IMR-90 (cell line): Measurements from ENCODE around the gene IL17RE. TPM values are rescaled to one million over a fixed set of nuclear protein-coding genes. Genes with fewer than 3 reads are reported as not detected.

Experiments
- ATAC-seq: fragments of 200-7000 bp; cut with Tn5 transposase; 2 replicates; pipeline ENCODE4 v1.9.1; 2020; ENCODE audit warnings: low read depth, mild to moderate bottlenecking, moderate library complexity
- BruUV-seq: library from RNA; stranded (reverse); fragments of 400-500 nt; replicated peaks from 2 replicates; lab custom pipeline; 2021; lab: Mats Ljungman, UMichigan
- CTCF ChIA-PET: fragments of 300-600 bp; formaldehyde crosslinking; extraction: SDS; loops from one replicate; lab custom pipeline; 2021; ENCODE audit warnings: antibody characterized with exemption; lab: Yijun Ruan, JAX
- POLR2A ChIA-PET: fragments of 300-600 bp; sonication (Branson Sonifier 250); formaldehyde crosslinking; loops from one replicate; lab custom pipeline; 2022; ENCODE audit warnings: antibody characterized with exemption; ENCODE audit not compliant: unreplicated experiment; lab: Charles Lee
- DNase-seq: peaks from one replicate; pipeline ENCODE4 v3.0.0; 2013
- H2AFZ ChIP-seq: replicated peaks from 2 replicates; pipeline ENCODE3; 2013; ENCODE audit warnings: low read length, mild to moderate bottlenecking; ENCODE audit not compliant: poor library complexity
- H2AK5ac ChIP-seq: 2 replicates; pipeline ENCODE4 v1.6.1; 2013; ENCODE audit warnings: low read depth, low read length, inconsistent platforms
- H2AK9ac ChIP-seq: replicated peaks from 2 replicates; pipeline ENCODE3; 2013; ENCODE audit warnings: mild to moderate bottlenecking, low read depth, low read length, moderate library complexity; ENCODE audit not compliant: poor library complexity
- H2BK120ac ChIP-seq: 2 replicates; pipeline ENCODE4 v1.6.1; 2013; ENCODE audit warnings: low read depth, low read length, inconsistent platforms
- H2BK15ac ChIP-seq: 3 replicates; pipeline ENCODE4 v1.6.1; 2013; ENCODE audit warnings: low read depth, low read length, inconsistent platforms
- H2BK20ac ChIP-seq: 2 replicates; pipeline ENCODE4 v1.6.1; 2013; ENCODE audit warnings: low read depth, mild to moderate bottlenecking, inconsistent platforms, low read length, moderate library complexity
- H2BK5ac ChIP-seq: 2 replicates; pipeline ENCODE4 v1.6.1; 2013; ENCODE audit warnings: mild to moderate bottlenecking, low read depth, low read length, inconsistent platforms; ENCODE audit not compliant: poor library complexity, severe bottlenecking
- H3K14ac ChIP-seq: replicated peaks from 2 replicates; pipeline ENCODE4 v1.6.1; 2013; ENCODE audit warnings: low read depth, low read length, inconsistent platforms
- H3K18ac ChIP-seq: 2 replicates; pipeline ENCODE4 v1.6.1; 2013; ENCODE audit warnings: low read depth, low read length, control low read depth
- H3K23ac ChIP-seq: 2 replicates; pipeline ENCODE4 v1.6.1; 2013; ENCODE audit warnings: low read depth, low read length, inconsistent platforms
- H3K27ac ChIP-seq: 2 replicates; pipeline ENCODE4 v1.5.1; 2013; ENCODE audit warnings: mild to moderate bottlenecking, control low read depth, low read length; ENCODE audit not compliant: insufficient read depth
- H3K27me3 ChIP-seq: 2 replicates; pipeline ENCODE4 v1.6.1; 2013; ENCODE audit warnings: low read length; ENCODE audit not compliant: control insufficient read depth, insufficient read depth
- H3K36me3 ChIP-seq: 2 replicates; pipeline ENCODE4 v1.6.1; 2013; ENCODE audit warnings: low read length, mixed read lengths; ENCODE audit not compliant: control insufficient read depth, insufficient read depth
- H3K4ac ChIP-seq: 2 replicates; pipeline ENCODE4 v1.6.1; 2013; ENCODE audit warnings: low read depth, low read length, inconsistent platforms
- H3K4me1 ChIP-seq: 2 replicates; pipeline ENCODE4 v1.6.1; 2013; ENCODE audit warnings: low read length, mixed read lengths; ENCODE audit not compliant: control insufficient read depth, insufficient read depth
- H3K4me2 ChIP-seq: 2 replicates; pipeline ENCODE4 v1.6.1; 2013; ENCODE audit warnings: low read depth, mild to moderate bottlenecking, control low read depth, low read length, moderate library complexity
- H3K4me3 ChIP-seq: 2 replicates; pipeline ENCODE4 v1.5.1; 2013; ENCODE audit warnings: low read depth, mild to moderate bottlenecking, control low read depth, low read length, moderate library complexity; ENCODE audit not compliant: insufficient read depth
- H3K56ac ChIP-seq: 2 replicates; pipeline ENCODE4 v1.6.1; 2013; ENCODE audit warnings: low read length, inconsistent platforms; ENCODE audit not compliant: insufficient read depth; ENCODE audit errors: extremely low read depth
- H3K79me1 ChIP-seq, 2 experiments: 2 replicates each; pipeline ENCODE4 v1.6.1; 2013; ENCODE audit warnings: low read length in 2 of 2, inconsistent platforms in 1 of 2, low read depth in 1 of 2
- H3K9ac ChIP-seq: 2 replicates; pipeline ENCODE4 v1.6.1; 2013; ENCODE audit warnings: low read depth, low read length, control low read depth
- H3K9me1 ChIP-seq: 2 replicates; pipeline ENCODE4 v1.6.1; 2013; ENCODE audit warnings: low read length, inconsistent platforms; ENCODE audit not compliant: insufficient read depth
- H3K9me3 ChIP-seq: 2 replicates; pipeline ENCODE4 v1.6.1; 2013; ENCODE audit warnings: low read length; ENCODE audit not compliant: control insufficient read depth, insufficient read depth
- H4K20me1 ChIP-seq: 2 replicates; pipeline ENCODE4 v1.6.1; 2013; ENCODE audit warnings: low read length, inconsistent platforms; ENCODE audit not compliant: insufficient read depth
- H4K5ac ChIP-seq: 2 replicates; pipeline ENCODE4 v1.6.1; 2013; ENCODE audit warnings: mild to moderate bottlenecking, low read depth, low read length, control low read depth
- H4K8ac ChIP-seq, 2 experiments: 2 replicates each; pipeline ENCODE4 v1.6.1; 2013; ENCODE audit warnings: low read depth in 2 of 2, low read length in 2 of 2, control low read depth in 1 of 2, inconsistent platforms in 1 of 2
- H4K91ac ChIP-seq: 2 replicates; pipeline ENCODE4 v1.6.1; 2013; ENCODE audit warnings: low read depth, low read length, inconsistent platforms; ENCODE audit not compliant: insufficient read depth
- MAFK ChIP-seq: IDR thresholded peaks from 2 replicates; pipeline ENCODE4 v1.6.1; 2012; ENCODE audit warnings: low read depth, low read length, improper control_type of control experiment
- MAZ ChIP-seq: IDR thresholded peaks from 2 replicates; pipeline ENCODE4 v1.6.1; 2012; ENCODE audit warnings: low read depth, mild to moderate bottlenecking, low read length, improper control_type of control experiment, moderate library complexity, borderline replicate concordance
- POLR2A ChIP-seq: IDR thresholded peaks from 2 replicates; pipeline ENCODE4 v1.6.1; 2012; ENCODE audit warnings: mild to moderate bottlenecking, low read depth, low read length
- WGBS, 2 experiments: methylation state at CpG; one replicate each; pipeline versions ENCODE4 v1.1.5 to v1.1.7; 2013; ENCODE audit warnings: missing lambda C conversion rate in 2 of 2; ENCODE audit not compliant: insufficient read length in 1 of 2; ENCODE audit errors: extremely low coverage in 2 of 2; 5-methylcytosine and 5-hydroxymethylcytosine counted together
- dilution Hi-C: fragments of 300-500 bp; cut with HindIII; formaldehyde crosslinking; loops from one replicate; pipeline ENCODE4 v1.14.3; 2018; ENCODE audit warnings: low sequenced_read_pairs; ENCODE audit not compliant: unreplicated experiment
- in situ Hi-C: fragments of 300-500 bp; cut with MboI; formaldehyde crosslinking; loops from 3 replicates; pipeline ENCODE4 v1.14.3; 2019; ENCODE audit warnings: low sequenced_read_pairs, inconsistent platforms, mixed read lengths
- intact Hi-C: fragments of 100-400 bp; cut with micrococcal nuclease; formaldehyde crosslinking; loops from 2 replicates; pipeline ENCODE4 v1.10.0; 2022
- polyA plus RNA-seq, 3 experiments: library from polyadenylated mRNA; depleted of rRNA; stranded (reverse); fragments of >200 nt; gene quantifications; 2 replicates each; pipeline ENCODE4 v1.2.3, GENCODE V29; 2012; ENCODE audit warnings: low replicate concordance in 1 of 3
- total RNA-seq: library from RNA; depleted of rRNA; stranded (reverse); fragments of >200 nt; gene quantifications from 2 replicates; pipeline ENCODE4 v1.2.3, GENCODE V29; 2012

Gene IL17RE
- total and polyA plus RNA-seq, 2 of the 4 experiments (the other 2 are of a cell fraction) = 0.90 to 7.2 TPM

- Histone ChIP-seq H3K9me3 (no peaks in the 10 kb centered on the region), H3K4me3 (peak within 1 kb of the TSS; percentile 79), H3K14ac (peak within 1 kb of the TSS; percentile 99), H3K56ac (peak within 1 kb of the TSS; percentile 81), H3K18ac (peak within 1 kb of the TSS; percentile 61), H3K4ac (peak within 1 kb of the TSS; percentile 97), H3K27me3 (no peaks in the 10 kb centered on the region), H3K9me1 (0 out of 2 replicates have a peak, but pooled peaks cover 6% of the 10 kb centered on the region), H3K4me1 (peaks cover 2% of the 10 kb centered on the region; the same call in 1 of the 2 replicates), H3K27ac (peak within 1 kb of the TSS; percentile 97), H3K9ac (peak within 1 kb of the TSS; percentile 93), H2BK15ac (peak within 1 kb of the TSS; percentile 73; the same call in 1 of the 3 replicates), H2AK9ac (peak within 1 kb of the TSS; percentile 99), H3K23ac (peak within 1 kb of the TSS; percentile 96), H2BK120ac (peak within 1 kb of the TSS; percentile 86), H3K4me2 (peak within 1 kb of the TSS; percentile 93), H4K20me1 (no peaks in the 10 kb centered on the region; the same call in 1 of the 2 replicates), H2BK5ac (peak within 1 kb of the TSS; percentile 97), H2BK20ac (no peak within 1 kb of the TSS), H2AFZ (peak within 1 kb of the TSS; percentile 100), H4K5ac (peak within 1 kb of the TSS; percentile 85), H4K91ac (peak within 1 kb of the TSS; percentile 83), H4K8ac (peak within 1 kb of the TSS; percentile 96 to 98), H3K36me3 (peaks cover 15% of the 10 kb centered on the region), H2AK5ac (peak within 1 kb of the TSS; percentile 82), H3K79me1 (peaks cover 23 to 36% of the 10 kb centered on the region in 2 experiments)
- ChIA-PET CTCF (no interaction called here), POLR2A (interaction anchor here (0.5 to 1.0 kb wide), 4 partner anchors 10 to 47 kb away, joined by 3 to 4 read pairs (median 3); partner anchors contain the start of gene CIDEC)
- ATAC-seq (peak; percentile 94), DNase-seq (peak; percentile 83)
- intact Hi-C loops (loop anchor here (2.0 kb wide), 1 partner anchor 42 kb away; no protein-coding TSS in a partner anchor), dilution Hi-C loops (no loop called here), in situ Hi-C loops (no loop called here)
- BruUV-seq = TSS peak; percentile 36
- whole genome bisulfite sequencing, 2 experiments = 1% methylated on average over 43 of the region's 62 CpGs; no CpG with 5 or more reads in 1 of the 2 experiments
- TF ChIP-seq POLR2A (peak; percentile 85), MAFK (no peak), MAZ (peak; percentile 25; the same call in 1 of the 2 replicates)
These were observed 12.2 kb upstream of the IL17RE start, which contains the start of gene JAGN1 for GRCh38 chr3:9890249-9891071. Gene JAGN1 (plus strand): TSS chr3:9890610. CDS start chr3:9890723, 113 bp downstream.
